ENCODE measurements around the gene KAT8.

KAT8 gene

GRCh38 chr16:31079342-31079944 is 38.0 kb upstream of the KAT8 start:
- Mint-ChIP-seq H3K4me1 (peaks cover 14% of the 10 kb centered on the region), H3K4me3 (no peak overlapping the region), H3K27ac (no peak overlapping the region), H3K9me3 (no peaks in the 10 kb centered on the region), H3K36me3 (ENCODE audit: low read depth) (peaks cover 42% of the 10 kb centered on the region), H3K27me3 (ENCODE audit: low read depth) (peaks cover 3% of the 10 kb centered on the region)
- TF ChIP-seq CTCF (IDR thresholded peaks at IDR 0.05; ENCODE audit: unreplicated experiment in 3 of 3), result no peak

- no peak for TF ChIP-seq CTCF (IDR thresholded peaks at IDR 0.05; ENCODE audit: unreplicated experiment in 3 of 3)
- H3K4me3 Mint-ChIP-seq, result no peak overlapping the region
- H3K27ac Mint-ChIP-seq, result no peak overlapping the region
- no peaks in the 10 kb centered on the region for H3K9me3 Mint-ChIP-seq
- peaks cover 8% of the 10 kb centered on the region for H3K4me1 Mint-ChIP-seq
- H3K36me3 Mint-ChIP-seq (ENCODE audit: low read depth), result peaks cover 39% of the 10 kb centered on the region
- peaks cover 3% of the 10 kb centered on the region for H3K27me3 Mint-ChIP-seq (ENCODE audit: low read depth)
Measured at GRCh38 chr16:31080035-31080629, 37.3 kb upstream of the KAT8 start.

GRCh38 chr16:31080756-31081419 is 36.6 kb upstream of the KAT8 start:
- peaks cover 3% of the 10 kb centered on the region for H3K27me3 Mint-ChIP-seq (ENCODE audit: low read depth)
- no peak overlapping the region for H3K4me3 Mint-ChIP-seq

GRCh38 chr16:31081428-31082351 is 35.8 kb upstream of the KAT8 start:
- H3K9me3 Mint-ChIP-seq, result no peaks in the 10 kb centered on the region
- H3K27me3 Mint-ChIP-seq (ENCODE audit: low read depth), result peaks cover 3% of the 10 kb centered on the region
- TF ChIP-seq CTCF (IDR thresholded peaks at IDR 0.05; ENCODE audit: unreplicated experiment in 3 of 3), result no peak
- H3K27ac Mint-ChIP-seq, result peak overlapping the region in 1 of 3 experiments; percentile 22
- peaks cover 39% of the 10 kb centered on the region for H3K36me3 Mint-ChIP-seq (ENCODE audit: low read depth)
- H3K4me1 Mint-ChIP-seq, result peaks cover 21% of the 10 kb centered on the region
- H3K4me3 Mint-ChIP-seq, result peak overlapping the region in 1 of 3 experiments; percentile 24

More at GRCh38 chr16:31080756-31081419, 36.6 kb upstream of the KAT8 start:
- Mint-ChIP-seq H3K36me3 (ENCODE audit: low read depth) (peaks cover 42% of the 10 kb centered on the region), H3K4me1 (peaks cover 15% of the 10 kb centered on the region), H3K9me3 (no peaks in the 10 kb centered on the region), H3K27ac (no peak overlapping the region)
- TF ChIP-seq CTCF (IDR thresholded peaks at IDR 0.05; ENCODE audit: unreplicated experiment in 3 of 3), result no peak

- Mint-ChIP-seq H3K36me3 (ENCODE audit: low read depth) (peaks cover 36% of the 10 kb centered on the region), H3K9me3 (no peaks in the 10 kb centered on the region), H3K4me3 (peak overlapping the region in 1 of 3 experiments; percentile 24), H3K27me3 (ENCODE audit: low read depth) (peaks cover 3% of the 10 kb centered on the region), H3K27ac (peak overlapping the region in 1 of 3 experiments; percentile 32), H3K4me1 (peaks cover 21% of the 10 kb centered on the region)
- TF ChIP-seq CTCF (IDR thresholded peaks at IDR 0.05; ENCODE audit: unreplicated experiment in 3 of 3), result no peak
Measured at GRCh38 chr16:31082368-31083045, 35.0 kb upstream of the KAT8 start.

Measured in nephron (organoid).